K562 (cell line): ENCODE measurements around the gene GNG3. TPM values are rescaled to one million over a fixed set of nuclear protein-coding genes. Genes with fewer than 3 reads are reported as not detected.

Source experiments
- AFF4 ChIP-seq: sonication (generic); formaldehyde crosslinking; IDR thresholded peaks from 2 replicates; pipeline ENCODE4 v1.8.0; 2023; ENCODE audit warnings: mild to moderate bottlenecking, missing genetic modification reagents
- CREB1 ChIP-seq, 2 experiments: sonication (generic) in 1 of 2; formaldehyde crosslinking in 1 of 2; IDR thresholded peaks; 2 replicates each; pipeline versions ENCODE4 v1.6.1 to v1.8.0; 2012 to 2022; ENCODE audit warnings: inconsistent platforms in 1 of 2, mild to moderate bottlenecking in 1 of 2, missing genetic modification reagents in 1 of 2, moderate library complexity in 1 of 2
- L3MBTL2 ChIP-seq: fragments of 450-650 bp; IDR thresholded peaks from 2 replicates; pipeline ENCODE4 v1.6.1; 2016; ENCODE audit warnings: mild to moderate bottlenecking, moderate library complexity
- SAFB ChIP-seq: fragments of 200-400 bp; formaldehyde crosslinking; IDR thresholded peaks from 2 replicates; pipeline ENCODE4 v1.6.1; 2017; ENCODE audit warnings: low read depth, low read length, borderline replicate concordance
- SMARCA5 ChIP-seq: fragments of 450-650 bp; IDR thresholded peaks from 2 replicates; pipeline ENCODE4 v1.6.1; 2016
- TAF7 ChIP-seq: fragments of 450-650 bp; IDR thresholded peaks from 2 replicates; pipeline ENCODE4 v1.6.1; 2016; ENCODE audit warnings: missing genetic modification characterization, missing compliant biosample characterization
- TAL1 ChIP-seq: fragments of 450-650 bp; IDR thresholded peaks from 2 replicates; pipeline ENCODE4 v1.6.1; 2016; ENCODE audit warnings: mild to moderate bottlenecking
- TGIF2 ChIP-seq: sonication (generic); formaldehyde crosslinking; IDR thresholded peaks from 2 replicates; pipeline ENCODE4 v1.8.1; 2022; ENCODE audit warnings: mild to moderate bottlenecking, missing genetic modification reagents, moderate library complexity
- ZNF668 ChIP-seq: fragments of 250-450 bp; sonication (Bioruptor Pico); IDR thresholded peaks from 2 replicates; pipeline ENCODE4 v1.8.0; 2022; ENCODE audit warnings: mild to moderate bottlenecking, inconsistent platforms
- polyA plus RNA-seq, 8 experiments: library from polyadenylated mRNA; depleted of rRNA in 4 of 8; stranded (reverse) in 5 of 8; unstranded in 3 of 8; fragments of >200 nt; fragmentation: Nextera tagmentation in 2 of 8; fragmentation: Illumina TruSeq in 1 of 8; extraction: Ambion mirVana in 2 of 8; extraction: Trizol in 1 of 8; gene quantifications; 2 replicates each; pipeline versions ENCODE4 v1.2.1 to v1.2.3, GENCODE V29; 2011 to 2014; ENCODE audit warnings: inconsistent platforms in 1 of 8, missing spikeins in 1 of 8
- total RNA-seq, 7 experiments: library from RNA; depleted of rRNA in 6 of 7; stranded (reverse); fragments of >200 nt in 6 of 7; fragmentation: Illumina TruSeq in 2 of 7; extraction: Trizol in 2 of 7; gene quantifications; 2 replicates each; pipeline versions ENCODE4 v1.2.1 to v1.2.3, GENCODE V29; 2011 to 2021; ENCODE audit warnings: low replicate concordance in 1 of 7
- TF ChIP-seq, protein P1 (sequence below), 2 experiments: fragments of 450-650 bp; formaldehyde crosslinking in 1 of 2; IDR thresholded peaks; 2 replicates each; pipeline versions ENCODE4 v1.4.0 to v1.6.1; 2014 to 2020; ENCODE audit warnings: mild to moderate bottlenecking in 2 of 2, borderline replicate concordance in 1 of 2, low read depth in 1 of 2
- TF ChIP-seq, protein P2 (sequence below): fragments of 450-650 bp; IDR thresholded peaks from 2 replicates; pipeline ENCODE4 v1.6.1; 2016; ENCODE audit warnings: missing biosample characterization, missing genetic modification characterization
- TF ChIP-seq, protein P3 (sequence below): fragments of 250-450 bp; sonication (Bioruptor Pico); IDR thresholded peaks from 2 replicates; pipeline ENCODE4 v1.5.0; 2021

The GNG3 gene
- total and polyA plus RNA-seq, 9 of the 15 experiments (the other 6 are each of a cell fraction or from before 2014, with no cell fraction given): 0.07 TPM; not detected in 8

DNA sequence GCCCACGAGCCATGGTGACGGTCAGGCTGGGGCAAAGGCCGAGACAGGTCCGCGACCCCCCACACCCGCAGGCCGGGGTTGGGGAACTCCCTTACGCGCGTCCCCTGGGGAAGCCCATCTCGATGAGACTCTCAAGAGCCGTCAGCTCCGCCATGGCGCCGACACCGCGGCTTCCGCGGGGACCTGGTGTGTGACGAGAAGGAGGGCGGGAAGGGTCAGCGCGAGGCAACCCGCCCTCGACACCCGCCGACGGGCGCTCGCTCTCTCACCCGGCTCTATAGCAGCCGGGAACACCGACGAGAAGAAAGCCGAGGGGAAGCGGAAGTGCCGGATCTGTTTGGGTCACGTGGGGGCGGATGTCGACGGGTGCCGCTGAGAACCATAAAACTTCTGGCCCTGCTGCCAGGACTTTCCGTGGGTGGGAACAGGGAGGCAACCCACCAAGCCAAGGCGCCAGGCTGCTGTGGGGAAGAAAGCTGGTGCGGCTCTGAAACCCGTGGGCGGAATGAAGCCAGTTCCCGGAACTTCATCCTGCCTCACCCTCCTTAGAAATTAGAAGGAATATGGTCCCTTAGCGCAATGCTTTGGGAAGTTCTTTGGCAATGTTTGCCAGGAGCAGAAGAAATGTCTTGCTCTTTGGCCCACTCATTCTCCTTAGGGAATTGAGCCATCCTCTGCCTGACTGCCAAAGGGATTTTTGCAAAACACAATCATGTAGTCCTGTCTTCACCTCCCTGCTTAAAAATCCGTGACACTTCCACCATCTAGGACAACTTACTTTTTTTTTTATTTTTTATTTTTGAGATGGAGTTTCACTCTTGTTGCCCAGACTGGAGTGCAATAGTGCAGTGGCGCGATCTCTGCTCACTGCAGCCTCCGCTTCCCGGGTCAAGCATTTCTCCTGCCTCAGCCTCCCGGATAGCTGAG is 28.4 kb upstream of the GNG3 start, which contains the start of gene UBXN1 (continued):
- no peak for TF ChIP-seq AFF4 (CRISPR knock-in tag)
- TF ChIP-seq SAFB: no peak
- no peak for TF ChIP-seq TAL1
- TF ChIP-seq CREB1 (IDR thresholded peaks at IDR 0.05): no peak
- no peak for TF ChIP-seq CREB1 (CRISPR knock-in tag; IDR thresholded peaks at IDR 0.05)
- TF ChIP-seq TAF7: peak; percentile 37; the same call in 1 of the 2 replicates
- no peak for TF ChIP-seq SMARCA5
- TF ChIP-seq, protein P1, sequence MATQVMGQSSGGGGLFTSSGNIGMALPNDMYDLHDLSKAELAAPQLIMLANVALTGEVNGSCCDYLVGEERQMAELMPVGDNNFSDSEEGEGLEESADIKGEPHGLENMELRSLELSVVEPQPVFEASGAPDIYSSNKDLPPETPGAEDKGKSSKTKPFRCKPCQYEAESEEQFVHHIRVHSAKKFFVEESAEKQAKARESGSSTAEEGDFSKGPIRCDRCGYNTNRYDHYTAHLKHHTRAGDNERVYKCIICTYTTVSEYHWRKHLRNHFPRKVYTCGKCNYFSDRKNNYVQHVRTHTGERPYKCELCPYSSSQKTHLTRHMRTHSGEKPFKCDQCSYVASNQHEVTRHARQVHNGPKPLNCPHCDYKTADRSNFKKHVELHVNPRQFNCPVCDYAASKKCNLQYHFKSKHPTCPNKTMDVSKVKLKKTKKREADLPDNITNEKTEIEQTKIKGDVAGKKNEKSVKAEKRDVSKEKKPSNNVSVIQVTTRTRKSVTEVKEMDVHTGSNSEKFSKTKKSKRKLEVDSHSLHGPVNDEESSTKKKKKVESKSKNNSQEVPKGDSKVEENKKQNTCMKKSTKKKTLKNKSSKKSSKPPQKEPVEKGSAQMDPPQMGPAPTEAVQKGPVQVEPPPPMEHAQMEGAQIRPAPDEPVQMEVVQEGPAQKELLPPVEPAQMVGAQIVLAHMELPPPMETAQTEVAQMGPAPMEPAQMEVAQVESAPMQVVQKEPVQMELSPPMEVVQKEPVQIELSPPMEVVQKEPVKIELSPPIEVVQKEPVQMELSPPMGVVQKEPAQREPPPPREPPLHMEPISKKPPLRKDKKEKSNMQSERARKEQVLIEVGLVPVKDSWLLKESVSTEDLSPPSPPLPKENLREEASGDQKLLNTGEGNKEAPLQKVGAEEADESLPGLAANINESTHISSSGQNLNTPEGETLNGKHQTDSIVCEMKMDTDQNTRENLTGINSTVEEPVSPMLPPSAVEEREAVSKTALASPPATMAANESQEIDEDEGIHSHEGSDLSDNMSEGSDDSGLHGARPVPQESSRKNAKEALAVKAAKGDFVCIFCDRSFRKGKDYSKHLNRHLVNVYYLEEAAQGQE (IDR thresholded peaks at IDR 0.05; ENCODE audit: borderline replicate concordance): peak; percentile 87
- TF ChIP-seq, protein P1 (CRISPR knock-in tag; IDR thresholded peaks at IDR 0.05; ENCODE audit: low read depth): no peak
- peak; percentile 91 for TF ChIP-seq L3MBTL2
- TF ChIP-seq, protein P2, sequence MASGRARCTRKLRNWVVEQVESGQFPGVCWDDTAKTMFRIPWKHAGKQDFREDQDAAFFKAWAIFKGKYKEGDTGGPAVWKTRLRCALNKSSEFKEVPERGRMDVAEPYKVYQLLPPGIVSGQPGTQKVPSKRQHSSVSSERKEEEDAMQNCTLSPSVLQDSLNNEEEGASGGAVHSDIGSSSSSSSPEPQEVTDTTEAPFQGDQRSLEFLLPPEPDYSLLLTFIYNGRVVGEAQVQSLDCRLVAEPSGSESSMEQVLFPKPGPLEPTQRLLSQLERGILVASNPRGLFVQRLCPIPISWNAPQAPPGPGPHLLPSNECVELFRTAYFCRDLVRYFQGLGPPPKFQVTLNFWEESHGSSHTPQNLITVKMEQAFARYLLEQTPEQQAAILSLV: no peak
- no peak for TF ChIP-seq TGIF2 (CRISPR knock-in tag)
- TF ChIP-seq ZNF668: no peak
- TF ChIP-seq, protein P3, sequence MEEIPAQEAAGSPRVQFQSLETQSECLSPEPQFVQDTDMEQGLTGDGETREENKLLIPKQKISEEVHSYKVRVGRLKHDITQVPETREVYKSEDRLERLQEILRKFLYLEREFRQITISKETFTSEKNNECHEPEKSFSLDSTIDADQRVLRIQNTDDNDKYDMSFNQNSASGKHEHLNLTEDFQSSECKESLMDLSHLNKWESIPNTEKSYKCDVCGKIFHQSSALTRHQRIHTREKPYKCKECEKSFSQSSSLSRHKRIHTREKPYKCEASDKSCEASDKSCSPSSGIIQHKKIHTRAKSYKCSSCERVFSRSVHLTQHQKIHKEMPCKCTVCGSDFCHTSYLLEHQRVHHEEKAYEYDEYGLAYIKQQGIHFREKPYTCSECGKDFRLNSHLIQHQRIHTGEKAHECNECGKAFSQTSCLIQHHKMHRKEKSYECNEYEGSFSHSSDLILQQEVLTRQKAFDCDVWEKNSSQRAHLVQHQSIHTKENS (CRISPR knock-in tag): no peak
